Stomach smooth muscle (tissue), 2 donors: Measurements from ENCODE around the gene BEND4.
"Not testable (repeated sequence)": the region's sequence is repeated elsewhere in the genome, so short reads cannot be mapped to it uniquely, and the experiment has no call there.

Source experiments
- H3K27ac ChIP-seq: one replicate; pipeline ENCODE4 v1.7.0; 2013; ENCODE audit warnings: mild to moderate bottlenecking, low read length, inconsistent platforms
- H3K27me3 ChIP-seq, 2 donors: one replicate each; pipeline ENCODE4 v1.7.0; 2013; ENCODE audit warnings: low read length in 2 of 2; ENCODE audit not compliant: insufficient read depth in 2 of 2, control insufficient read depth in 1 of 2
- H3K36me3 ChIP-seq, 2 donors: one replicate each; pipeline ENCODE4 v1.7.0; 2013; ENCODE audit warnings: low read length in 2 of 2; ENCODE audit not compliant: control insufficient read depth in 2 of 2, insufficient read depth in 2 of 2
- H3K4me1 ChIP-seq: one replicate; pipeline ENCODE4 v1.7.0; 2013; ENCODE audit warnings: low read length; ENCODE audit not compliant: control insufficient read depth, insufficient read depth
- H3K4me3 ChIP-seq, 2 donors: one replicate each; pipeline ENCODE4 v1.7.0; 2013; ENCODE audit warnings: low read length in 2 of 2
- H3K9ac ChIP-seq, 2 donors: one replicate each; pipeline ENCODE4 v1.7.0; 2013; ENCODE audit warnings: low read length in 2 of 2, mild to moderate bottlenecking in 1 of 2
- H3K9me3 ChIP-seq, 2 donors: one replicate each; pipeline ENCODE4 v1.7.0; 2013; ENCODE audit warnings: low read length in 2 of 2; ENCODE audit not compliant: control insufficient read depth in 2 of 2
- donor health status: healthy.
- donor health status: Pancreatic carcinoma.

The BEND4 gene

GRCh38 chr4:42152507-42153504, at the start of gene BEND4:
TSS of gene BEND4 (minus strand) at chr4:42152655. CDS start at chr4:42152143, 512 bp downstream.
- peaks cover 21 to 48% of the 10 kb centered on the region in 2 donors for H3K27me3 ChIP-seq
- H3K9ac ChIP-seq, result no peak within 1 kb of the TSS
- H3K4me1 ChIP-seq, result peaks cover 9% of the 10 kb centered on the region
- H3K4me3 ChIP-seq, result peak within 1 kb of the TSS; percentile 46 to 63
- no peaks in the 10 kb centered on the region for H3K9me3 ChIP-seq
- no peak within 1 kb of the TSS for H3K27ac ChIP-seq
- no peaks in the 10 kb centered on the region for H3K36me3 ChIP-seq

- Histone ChIP-seq H3K4me1 (no peaks in the 10 kb centered on the region), H3K27ac (no peak overlapping the region), H3K9ac (no peak overlapping the region), H3K9me3 (no peaks in the 10 kb centered on the region), H3K4me3 (no peak overlapping the region), H3K27me3 (no peaks in the 10 kb centered on the region), H3K36me3 (no peaks in the 10 kb centered on the region)
Measured at GRCh38 chr4:42197341-42197740, 44.9 kb upstream of the BEND4 start.

GRCh38 chr4:42172921-42173320, 20.5 kb upstream of the BEND4 start:
- H3K4me1 ChIP-seq, result no peaks in the 10 kb centered on the region
- H3K4me3 ChIP-seq, result no peak overlapping the region
- H3K9ac ChIP-seq, result no peak overlapping the region
- no peaks in the 10 kb centered on the region for H3K9me3 ChIP-seq
- no peaks in the 10 kb centered on the region for H3K36me3 ChIP-seq
- no peaks in the 10 kb centered on the region for H3K27me3 ChIP-seq
- H3K27ac ChIP-seq, result no peak overlapping the region

GRCh38 chr4:42172128-42172790, 19.8 kb upstream of the BEND4 start:
- Histone ChIP-seq H3K36me3 (no peaks in the 10 kb centered on the region), H3K4me3 (no peak overlapping the region), H3K9me3 (no peaks in the 10 kb centered on the region), H3K27ac (no peak overlapping the region), H3K4me1 (no peaks in the 10 kb centered on the region), H3K27me3 (no peaks in the 10 kb centered on the region), H3K9ac (no peak overlapping the region)

GRCh38 chr4:42167709-42168108, 15.3 kb upstream of the BEND4 start:
- H3K9ac ChIP-seq, result no peak overlapping the region
- no peaks in the 10 kb centered on the region for H3K9me3 ChIP-seq
- no peak overlapping the region for H3K27ac ChIP-seq
- H3K4me1 ChIP-seq, result no peaks in the 10 kb centered on the region
- H3K36me3 ChIP-seq, result no peaks in the 10 kb centered on the region
- H3K27me3 ChIP-seq, result no peaks in the 10 kb centered on the region
- H3K4me3 ChIP-seq, result no peak overlapping the region

GRCh38 chr4:42166186-42166585, 13.7 kb upstream of the BEND4 start:
- not testable (repeated sequence) for H3K4me1 ChIP-seq, H3K27me3 ChIP-seq, H3K9ac ChIP-seq, H3K4me3 ChIP-seq, H3K27ac ChIP-seq, H3K9me3 ChIP-seq, H3K36me3 ChIP-seq

GRCh38 chr4:42159271-42160001, 7.0 kb upstream of the BEND4 start:
- no peaks in the 10 kb centered on the region for H3K9me3 ChIP-seq
- H3K4me3 ChIP-seq, result no peak overlapping the region
- H3K4me1 ChIP-seq, result no peaks in the 10 kb centered on the region
- no peak overlapping the region for H3K27ac ChIP-seq
- H3K27me3 ChIP-seq, result no peaks in the 10 kb centered on the region
- no peaks in the 10 kb centered on the region for H3K36me3 ChIP-seq
- no peak overlapping the region for H3K9ac ChIP-seq

GRCh38 chr4:42151568-42152506, 618 bp downstream of the BEND4 start:
- Histone ChIP-seq H3K27ac (no peak overlapping the region), H3K9me3 (no peaks in the 10 kb centered on the region), H3K4me3 (peak overlapping the region; percentile 46 to 63), H3K27me3 (peaks cover 21 to 48% of the 10 kb centered on the region in 2 donors), H3K4me1 (peaks cover 9% of the 10 kb centered on the region), H3K9ac (no peak overlapping the region), H3K36me3 (no peaks in the 10 kb centered on the region)

GRCh38 chr4:42150653-42151567, 1.5 kb downstream of the BEND4 start:
- Histone ChIP-seq H3K4me1 (peaks cover 9% of the 10 kb centered on the region), H3K36me3 (no peaks in the 10 kb centered on the region), H3K9me3 (no peaks in the 10 kb centered on the region), H3K27me3 (peaks cover 21 to 48% of the 10 kb centered on the region in 2 donors), H3K4me3 (peak overlapping the region; percentile 43 to 63), H3K27ac (no peak overlapping the region), H3K9ac (peak overlapping the region in 1 of 2 donors; percentile 22)
